ENCODE measurements around the gene ZNF503.

The ZNF503 gene

GRCh38 chr10:75432176-75432575 is 30.6 kb upstream of the ZNF503 start:
- no peak for FAIRE-seq
- no peak for DNase-seq (ENCODE audit: insufficient read length, low spot score)
- no peak for TF ChIP-seq CTCF (IDR thresholded peaks at IDR 0.05; ENCODE audit: insufficient read depth, missing control alignments)

GRCh38 chr10:75431180-75432111 is 29.9 kb upstream of the ZNF503 start, which contains the start of gene LRMDA:
Gene LRMDA (plus strand): TSS chr10:75431624.
- DNase-seq (ENCODE audit: insufficient read length, low spot score) (no peak), FAIRE-seq (no peak)
- TF ChIP-seq CTCF (IDR thresholded peaks at IDR 0.05; ENCODE audit: insufficient read depth, missing control alignments) = no peak

GRCh38 chr10:75430000-75430763 is 28.6 kb upstream of the ZNF503 start:
- DNase-seq (ENCODE audit: insufficient read length, low spot score) (no peak), FAIRE-seq (no peak)
- no peak for TF ChIP-seq CTCF (IDR thresholded peaks at IDR 0.05; ENCODE audit: insufficient read depth, missing control alignments)

GRCh38 chr10:75429159-75429827 is 27.7 kb upstream of the ZNF503 start:
- TF ChIP-seq CTCF (IDR thresholded peaks at IDR 0.05; ENCODE audit: insufficient read depth, missing control alignments) = no peak
- DNase-seq (ENCODE audit: insufficient read length, low spot score) = no peak
- no peak for FAIRE-seq

GRCh38 chr10:75428434-75429158 is 27.0 kb upstream of the ZNF503 start:
- no peak for TF ChIP-seq CTCF (IDR thresholded peaks at IDR 0.05; ENCODE audit: insufficient read depth, missing control alignments)
- no peak for FAIRE-seq

GRCh38 chr10:75427951-75428350 is 26.4 kb upstream of the ZNF503 start:
- FAIRE-seq = no peak
- no peak for DNase-seq (ENCODE audit: insufficient read length, low spot score)
- TF ChIP-seq CTCF (IDR thresholded peaks at IDR 0.05; ENCODE audit: insufficient read depth, missing control alignments) = no peak

More at GRCh38 chr10:75428434-75429158, 27.0 kb upstream of the ZNF503 start:
- DNase-seq (ENCODE audit: insufficient read length, low spot score) = no peak

Measured in D721Med (cell line).